ENCODE data around the gene ANKS1B. TPM values are rescaled to one million over a fixed set of nuclear protein-coding genes. Genes with fewer than 3 reads are reported as not detected.

Gene ANKS1B
- total and polyA plus RNA-seq, 2 of the 4 experiments (the other 2 are of a cell fraction), result 0.17 to 0.18 TPM

DNA sequence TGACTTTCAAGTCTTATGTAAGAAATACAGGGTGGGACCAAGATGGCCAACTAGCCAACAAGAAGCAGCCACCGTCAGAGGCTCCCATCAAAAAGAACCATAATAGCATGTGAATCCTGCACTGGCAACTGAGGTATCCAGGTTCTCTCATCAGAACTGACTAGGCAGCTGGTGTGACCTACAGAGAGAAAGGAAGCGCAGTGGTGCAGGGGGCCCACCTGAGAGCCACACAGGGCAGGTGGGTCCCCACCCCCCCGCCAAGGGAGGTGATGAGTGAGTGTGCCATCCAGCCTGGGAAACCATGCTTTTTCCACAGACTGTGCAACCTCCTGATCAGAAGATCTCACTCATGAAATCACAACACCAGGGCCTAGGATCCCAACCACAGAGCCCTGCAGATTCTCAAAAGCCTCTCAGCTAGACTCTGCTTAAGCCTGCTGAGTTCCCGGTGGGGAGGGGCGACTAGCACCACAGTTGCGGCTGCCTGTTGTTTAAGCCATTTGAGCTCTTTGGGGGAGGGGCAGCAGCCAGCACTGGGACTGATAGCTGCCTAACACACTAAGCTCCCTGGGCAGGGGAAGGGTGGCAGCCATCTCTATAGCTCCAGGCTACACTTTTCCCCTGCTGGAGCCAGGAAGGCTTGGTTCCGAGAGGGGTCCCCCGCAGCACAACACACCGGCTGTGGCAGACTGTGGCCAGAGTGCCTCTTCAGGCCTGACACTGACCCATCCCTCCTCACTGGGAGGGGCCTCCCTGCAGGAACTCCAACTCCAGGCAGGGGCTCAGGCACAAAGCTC is 261.8 kb downstream of the ANKS1B start:
- H2AK5ac ChIP-seq (ENCODE audit: low read depth, low read length), result no peak overlapping the region
- H3K79me1 ChIP-seq (ENCODE audit: low read depth in 1 of 2, low read length in 2 of 2), result no peaks in the 10 kb centered on the region
- no peak overlapping the region for H4K8ac ChIP-seq (ENCODE audit: low read depth in 2 of 2, low read length in 2 of 2)
- peaks cover 10% of the 10 kb centered on the region for H3K9me3 ChIP-seq (ENCODE audit: control insufficient read depth, insufficient read depth, low read length)
- ChIA-PET POLR2A (ENCODE audit: unreplicated experiment) (no interaction called here), CTCF (no interaction called here)
- H3K4me3 ChIP-seq (ENCODE audit: insufficient read depth, low read depth, low read length), result no peak overlapping the region
- no peak overlapping the region for H2BK5ac ChIP-seq (ENCODE audit: low read depth, low read length, poor library complexity, severe bottlenecking)
- no peaks in the 10 kb centered on the region for H3K27me3 ChIP-seq (ENCODE audit: control insufficient read depth, insufficient read depth, low read length)
- no peak overlapping the region for H3K14ac ChIP-seq (replicated peaks; ENCODE audit: low read depth, low read length)
- H3K4ac ChIP-seq (ENCODE audit: low read depth, low read length), result no peak overlapping the region
- H4K91ac ChIP-seq (ENCODE audit: insufficient read depth, low read depth, low read length), result no peak overlapping the region
- no peak overlapping the region for H3K56ac ChIP-seq (ENCODE audit: extremely low read depth, insufficient read depth, low read length)
- H3K4me1 ChIP-seq (ENCODE audit: control insufficient read depth, insufficient read depth, low read length), result no peaks in the 10 kb centered on the region
- H2BK15ac ChIP-seq (ENCODE audit: low read depth, low read length), result no peak overlapping the region
- H3K9me1 ChIP-seq (ENCODE audit: insufficient read depth, low read length), result no peaks in the 10 kb centered on the region
- no peak overlapping the region for H4K5ac ChIP-seq (ENCODE audit: low read depth, low read length)
- no peak for DNase-seq
- intact Hi-C loops (cut with micrococcal nuclease) (no loop called here), dilution Hi-C loops (cut with HindIII; ENCODE audit: low sequenced_read_pairs, unreplicated experiment) (no loop called here), in situ Hi-C loops (cut with MboI; ENCODE audit: low sequenced_read_pairs) (no loop called here)
- WGBS, 2 experiments (ENCODE audit: extremely low coverage in 2 of 2, insufficient read length in 1 of 2), result 80% methylated on average over 1 of the region's 9 CpGs; no CpG with 5 or more reads in 1 of the 2 experiments
- no peaks in the 10 kb centered on the region for H3K36me3 ChIP-seq (ENCODE audit: control insufficient read depth, insufficient read depth, low read length)
- TF ChIP-seq RFX5 (IDR thresholded peaks at IDR 0.05; ENCODE audit: low read depth, low read length) (no peak), MAFK (IDR thresholded peaks at IDR 0.05; ENCODE audit: low read depth, low read length) (no peak), NFE2L2 (IDR thresholded peaks at IDR 0.05; ENCODE audit: low read depth, low read length) (no peak), BHLHE40 (IDR thresholded peaks at IDR 0.05; ENCODE audit: low read depth, low read length) (no peak), MAZ (IDR thresholded peaks at IDR 0.05; ENCODE audit: borderline replicate concordance, low read depth, low read length) (no peak), RAD21 (IDR thresholded peaks at IDR 0.05; ENCODE audit: low read length) (no peak), RCOR1 (IDR thresholded peaks at IDR 0.05; ENCODE audit: insufficient replicate concordance, low read length) (no peak)
- TF ChIP-seq, protein P1, sequence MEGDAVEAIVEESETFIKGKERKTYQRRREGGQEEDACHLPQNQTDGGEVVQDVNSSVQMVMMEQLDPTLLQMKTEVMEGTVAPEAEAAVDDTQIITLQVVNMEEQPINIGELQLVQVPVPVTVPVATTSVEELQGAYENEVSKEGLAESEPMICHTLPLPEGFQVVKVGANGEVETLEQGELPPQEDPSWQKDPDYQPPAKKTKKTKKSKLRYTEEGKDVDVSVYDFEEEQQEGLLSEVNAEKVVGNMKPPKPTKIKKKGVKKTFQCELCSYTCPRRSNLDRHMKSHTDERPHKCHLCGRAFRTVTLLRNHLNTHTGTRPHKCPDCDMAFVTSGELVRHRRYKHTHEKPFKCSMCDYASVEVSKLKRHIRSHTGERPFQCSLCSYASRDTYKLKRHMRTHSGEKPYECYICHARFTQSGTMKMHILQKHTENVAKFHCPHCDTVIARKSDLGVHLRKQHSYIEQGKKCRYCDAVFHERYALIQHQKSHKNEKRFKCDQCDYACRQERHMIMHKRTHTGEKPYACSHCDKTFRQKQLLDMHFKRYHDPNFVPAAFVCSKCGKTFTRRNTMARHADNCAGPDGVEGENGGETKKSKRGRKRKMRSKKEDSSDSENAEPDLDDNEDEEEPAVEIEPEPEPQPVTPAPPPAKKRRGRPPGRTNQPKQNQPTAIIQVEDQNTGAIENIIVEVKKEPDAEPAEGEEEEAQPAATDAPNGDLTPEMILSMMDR (conservative IDR thresholded peaks at IDR 0.05; ENCODE audit: low read depth, low read length), result no peak
- TF ChIP-seq, protein P2, sequence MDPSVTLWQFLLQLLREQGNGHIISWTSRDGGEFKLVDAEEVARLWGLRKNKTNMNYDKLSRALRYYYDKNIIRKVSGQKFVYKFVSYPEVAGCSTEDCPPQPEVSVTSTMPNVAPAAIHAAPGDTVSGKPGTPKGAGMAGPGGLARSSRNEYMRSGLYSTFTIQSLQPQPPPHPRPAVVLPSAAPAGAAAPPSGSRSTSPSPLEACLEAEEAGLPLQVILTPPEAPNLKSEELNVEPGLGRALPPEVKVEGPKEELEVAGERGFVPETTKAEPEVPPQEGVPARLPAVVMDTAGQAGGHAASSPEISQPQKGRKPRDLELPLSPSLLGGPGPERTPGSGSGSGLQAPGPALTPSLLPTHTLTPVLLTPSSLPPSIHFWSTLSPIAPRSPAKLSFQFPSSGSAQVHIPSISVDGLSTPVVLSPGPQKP (IDR thresholded peaks at IDR 0.05; ENCODE audit: borderline replicate concordance, low read depth, low read length), result no peak
- TF ChIP-seq, protein P3, sequence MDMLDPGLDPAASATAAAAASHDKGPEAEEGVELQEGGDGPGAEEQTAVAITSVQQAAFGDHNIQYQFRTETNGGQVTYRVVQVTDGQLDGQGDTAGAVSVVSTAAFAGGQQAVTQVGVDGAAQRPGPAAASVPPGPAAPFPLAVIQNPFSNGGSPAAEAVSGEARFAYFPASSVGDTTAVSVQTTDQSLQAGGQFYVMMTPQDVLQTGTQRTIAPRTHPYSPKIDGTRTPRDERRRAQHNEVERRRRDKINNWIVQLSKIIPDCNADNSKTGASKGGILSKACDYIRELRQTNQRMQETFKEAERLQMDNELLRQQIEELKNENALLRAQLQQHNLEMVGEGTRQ (IDR thresholded peaks at IDR 0.05; ENCODE audit: low read depth, low read length), result no peak
- no peak overlapping the region for H3K27ac ChIP-seq (ENCODE audit: insufficient read depth, low read length)
- H3K23ac ChIP-seq (ENCODE audit: low read depth, low read length), result no peak overlapping the region
- no peak for ATAC-seq (ENCODE audit: low read depth)
- no peak overlapping the region for H2AK9ac ChIP-seq (replicated peaks; ENCODE audit: low read depth, low read length, poor library complexity)
- no peaks in the 10 kb centered on the region for H4K20me1 ChIP-seq (ENCODE audit: insufficient read depth, low read length)
- BruUV-seq (replicated peaks), result no TSS peak
- no peak overlapping the region for H2AFZ ChIP-seq (replicated peaks; ENCODE audit: low read length, poor library complexity)
- H3K9ac ChIP-seq (ENCODE audit: low read depth, low read length), result no peak overlapping the region
- H2BK20ac ChIP-seq (ENCODE audit: low read depth, low read length), result no peak overlapping the region
- H2BK120ac ChIP-seq (ENCODE audit: low read depth, low read length), result no peak overlapping the region
- H3K4me2 ChIP-seq (ENCODE audit: low read depth, low read length), result no peak overlapping the region
- H3K18ac ChIP-seq (ENCODE audit: low read depth, low read length), result no peak overlapping the region

Data from IMR-90 (cell line).